HepG2 (cell line): ENCODE measurements around the gene SLC2A8. TPM values are rescaled to one million over a fixed set of nuclear protein-coding genes. Genes with fewer than 3 reads are reported as not detected.
A peak's percentile ranks its signal among the peaks of the same experiment; 100 is the strongest.

Experiments
- BCLAF1 ChIP-seq: fragments of 450-650 bp; IDR thresholded peaks from 2 replicates; pipeline ENCODE4 v1.6.1; 2017; ENCODE audit warnings: mild to moderate bottlenecking
- ELF1 ChIP-seq: sonication (generic); formaldehyde crosslinking; IDR thresholded peaks from 2 replicates; pipeline ENCODE4 v1.4.0; 2020; ENCODE audit warnings: missing genetic modification reagents
- GRHL1 ChIP-seq: sonication (generic); formaldehyde crosslinking; conservative IDR thresholded peaks from 2 replicates; pipeline ENCODE4 v1.8.0; 2022; ENCODE audit warnings: missing genetic modification reagents
- POGZ ChIP-seq: sonication (generic); formaldehyde crosslinking; IDR thresholded peaks from 2 replicates; pipeline ENCODE4 v1.4.0; 2020; ENCODE audit warnings: mild to moderate bottlenecking, missing genetic modification reagents
- PRDM15 ChIP-seq: sonication (generic); formaldehyde crosslinking; IDR thresholded peaks from 2 replicates; pipeline ENCODE4 v1.4.0; 2020; ENCODE audit warnings: missing genetic modification reagents
- SP1 ChIP-seq, 2 experiments: fragments of 450-650 bp in 1 of 2; sonication (generic) in 1 of 2; formaldehyde crosslinking in 1 of 2; IDR thresholded peaks; 2 replicates each; pipeline versions ENCODE4 v1.4.0 to v1.6.1; 2016 to 2020; ENCODE audit warnings: missing genetic modification reagents in 1 of 2
- THAP9 ChIP-seq: sonication (generic); formaldehyde crosslinking; IDR thresholded peaks from 2 replicates; pipeline ENCODE4; 2020; ENCODE audit warnings: missing genetic modification reagents, mild to moderate bottlenecking, borderline replicate concordance
- TOE1 ChIP-seq: sonication (generic); formaldehyde crosslinking; IDR thresholded peaks from 2 replicates; pipeline ENCODE4 v1.4.0; 2020; ENCODE audit warnings: mild to moderate bottlenecking, missing genetic modification reagents
- XBP1 ChIP-seq: sonication (generic); formaldehyde crosslinking; IDR thresholded peaks from 2 replicates; pipeline ENCODE4 v1.5.0; 2020; ENCODE audit warnings: missing genetic modification reagents
- ZBTB7A ChIP-seq: sonication (generic); formaldehyde crosslinking; IDR thresholded peaks from 2 replicates; pipeline ENCODE4 v1.8.0; 2022; ENCODE audit warnings: mild to moderate bottlenecking, missing genetic modification reagents
- ZFP36L2 ChIP-seq: sonication (generic); formaldehyde crosslinking; IDR thresholded peaks from 2 replicates; pipeline ENCODE4 v1.4.0; 2020; ENCODE audit warnings: missing genetic modification reagents
- ZNF644 ChIP-seq: IDR thresholded peaks from 2 replicates; pipeline ENCODE4 v1.6.1; 2016; ENCODE audit warnings: low read depth
- polyA plus RNA-seq, 8 experiments: library from polyadenylated mRNA; depleted of rRNA in 3 of 8; stranded (reverse) in 7 of 8; unstranded in 1 of 8; fragments of >200 nt; fragmentation: Illumina TruSeq in 4 of 8; extraction: Trizol in 4 of 8; gene quantifications; 2 replicates each; pipeline versions ENCODE4 v1.2.1 to v1.2.3, GENCODE V29; 2011 to 2016; ENCODE audit warnings: low read depth in 4 of 8, missing spikeins in 1 of 8, mixed read lengths in 1 of 8; ENCODE audit not compliant: insufficient read depth in 1 of 8
- total RNA-seq, 5 experiments: library from RNA; depleted of rRNA; stranded (reverse); fragments of >200 nt; fragmentation: Illumina TruSeq; extraction: Trizol; gene quantifications; 2 replicates each; pipeline ENCODE4 v1.2.3, GENCODE V29; 2016; ENCODE audit warnings: low read depth in 1 of 5

Gene SLC2A8
- total and polyA plus RNA-seq, 2 of the 13 experiments (the other 11 are each of a cell fraction or from before 2014, with no cell fraction given), result 22.6 to 48.6 TPM

- TF ChIP-seq GRHL1 (CRISPR knock-in tag), result no peak
- TF ChIP-seq PRDM15 (CRISPR knock-in tag), result no peak
- no peak for TF ChIP-seq BCLAF1
- no peak for TF ChIP-seq ZFP36L2 (CRISPR knock-in tag)
- 0 out of 2 replicates have a peak, but pooled peaks have one; percentile 1 for TF ChIP-seq ELF1
- no peak for TF ChIP-seq ZNF644 (CRISPR knock-in tag)
- no peak for TF ChIP-seq SP1 (IDR thresholded peaks at IDR 0.05)
- TF ChIP-seq SP1 (CRISPR knock-in tag; IDR thresholded peaks at IDR 0.05), result no peak
- no peak for TF ChIP-seq THAP9 (CRISPR knock-in tag)
- TF ChIP-seq XBP1, result no peak
- TF ChIP-seq ZBTB7A (CRISPR knock-in tag), result no peak
- no peak for TF ChIP-seq POGZ (CRISPR knock-in tag)
- no peak for TF ChIP-seq TOE1 (CRISPR knock-in tag)
Observed at GRCh38 chr9:127398275-127398647, 1.3 kb downstream of the SLC2A8 start (continued).
